ENCODE results near the gene PEA15. TPM values are rescaled to one million over a fixed set of nuclear protein-coding genes. Genes with fewer than 3 reads are reported as not detected.

The PEA15 gene, protein sequence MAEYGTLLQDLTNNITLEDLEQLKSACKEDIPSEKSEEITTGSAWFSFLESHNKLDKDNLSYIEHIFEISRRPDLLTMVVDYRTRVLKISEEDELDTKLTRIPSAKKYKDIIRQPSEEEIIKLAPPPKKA
- total RNA-seq: 133 TPM

DNA sequence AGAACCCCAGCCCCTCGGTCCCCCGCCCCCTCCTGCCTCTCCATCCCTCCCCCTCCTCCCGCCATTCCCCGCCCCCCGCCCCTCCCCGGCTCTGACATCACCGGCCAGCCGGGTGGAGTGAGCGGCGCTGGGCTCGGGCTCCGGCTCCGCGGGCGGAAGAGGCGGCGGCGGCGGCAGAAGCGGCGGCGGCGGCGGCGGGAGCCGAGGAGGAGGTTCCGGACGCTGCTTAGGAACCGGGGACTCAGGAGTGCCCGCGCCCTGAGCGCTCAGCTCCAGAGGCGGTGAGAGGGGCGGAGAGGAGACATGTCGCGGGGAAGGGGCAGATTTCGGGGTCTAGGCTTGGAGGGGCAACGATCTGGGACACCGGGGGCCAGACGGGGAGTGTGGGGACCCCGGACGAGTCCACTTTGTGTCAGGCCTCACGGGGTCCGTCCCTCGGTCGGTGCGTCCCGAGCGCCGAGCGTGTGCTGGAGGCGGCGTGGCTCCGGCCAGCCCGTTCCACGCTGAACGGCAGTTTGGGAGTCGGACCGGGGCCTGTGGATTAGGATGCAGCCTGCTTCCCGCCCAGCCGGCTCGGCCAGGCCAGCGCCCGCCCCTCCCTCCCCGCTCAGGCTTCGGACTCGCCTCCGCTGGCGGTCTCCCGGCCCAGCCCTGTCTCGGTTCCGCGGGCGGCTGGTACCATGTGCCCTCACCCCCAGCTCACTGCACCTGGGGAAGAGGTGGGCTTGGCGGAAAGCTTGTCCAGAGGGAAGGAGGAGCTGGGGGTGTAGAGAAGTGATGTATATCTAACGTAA, at the start of gene PEA15:
Gene PEA15 (plus strand): TSS at position 143 of the 794 bp plus-strand sequence. CDS start 6,161 bp downstream, outside the sequence.
- DNase-seq (ENCODE audit: low spot score): peak; percentile 79

DNA sequence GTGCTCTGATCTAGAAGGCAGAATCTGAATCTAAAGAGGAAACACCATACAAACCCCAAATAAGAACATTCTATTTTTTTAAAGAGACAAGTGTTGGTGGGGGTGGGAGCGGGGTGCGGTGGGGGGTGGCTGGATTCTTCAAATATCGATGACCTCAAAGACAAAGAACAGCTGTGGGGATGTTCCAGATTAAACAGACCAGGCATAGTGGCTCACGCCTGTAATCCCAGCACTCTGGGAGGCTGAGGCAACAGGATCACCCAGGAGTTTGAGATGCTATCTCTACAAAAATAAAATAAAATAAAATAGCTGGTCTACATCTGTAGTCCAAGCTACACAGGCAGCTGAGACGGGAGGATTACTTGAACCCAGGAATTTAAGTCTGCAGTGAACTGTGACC, 48.8 kb upstream of the PEA15 start:
- DNase-seq (ENCODE audit: low spot score): no peak

DNA sequence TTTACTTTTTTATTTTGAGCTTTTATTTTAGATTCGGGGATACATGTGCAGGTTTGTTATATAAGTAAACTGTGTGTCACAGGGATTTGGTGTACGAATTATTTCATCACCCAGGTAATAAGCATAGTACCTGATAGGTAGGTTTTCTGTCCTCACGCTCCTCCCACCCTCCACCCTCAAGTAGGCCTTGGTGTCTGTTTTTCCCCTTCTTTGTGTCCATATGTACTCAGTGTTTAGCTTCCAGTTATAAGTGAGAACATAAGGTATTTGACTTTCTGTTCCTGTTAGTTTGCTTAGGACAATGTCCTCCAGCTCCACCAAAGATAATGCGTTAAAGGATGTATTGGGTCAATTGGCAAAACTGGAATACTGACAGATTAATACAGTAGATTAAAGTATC, 48.0 kb upstream of the PEA15 start:
- DNase-seq (ENCODE audit: low spot score): no peak

DNA sequence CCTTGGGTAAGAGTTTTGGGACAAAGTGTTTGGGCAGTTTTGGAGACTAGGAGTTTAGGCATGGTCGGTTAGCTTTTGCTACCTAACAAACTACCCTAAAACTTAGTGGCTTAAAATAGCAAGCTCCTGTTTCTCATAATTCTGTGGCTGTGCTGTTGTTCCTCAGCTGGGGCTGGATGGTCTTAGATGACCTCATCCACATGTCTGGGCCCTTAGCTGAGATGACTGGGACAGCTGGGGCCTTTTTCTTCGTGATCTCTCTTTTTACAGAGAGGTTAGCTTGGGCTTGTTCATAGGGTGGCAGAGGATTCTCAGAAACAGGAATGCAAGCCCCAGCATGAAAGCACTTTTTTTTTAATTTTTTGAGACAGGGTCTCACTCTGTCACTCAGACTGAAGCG, 47.2 kb upstream of the PEA15 start:
- no peak for DNase-seq (ENCODE audit: low spot score)

DNA sequence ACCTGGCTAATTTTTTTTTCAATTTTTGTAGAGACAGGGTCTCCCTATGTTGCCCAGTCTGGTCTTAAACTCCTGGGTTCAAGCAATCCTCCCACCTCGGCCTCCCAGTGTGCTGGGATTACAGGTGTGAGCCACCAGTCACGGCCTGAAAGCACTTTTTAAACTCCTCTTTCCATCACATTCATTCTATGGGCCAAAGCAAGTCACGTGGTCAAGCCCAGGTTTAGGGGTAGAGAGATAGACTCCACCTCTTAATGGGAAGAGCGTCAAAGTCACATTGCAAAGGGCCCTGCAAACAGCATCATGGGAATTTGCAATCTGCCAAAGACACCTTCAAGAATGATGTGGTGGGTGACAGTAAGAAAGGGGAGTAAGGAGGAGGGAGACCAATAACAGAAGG, 46.6 kb upstream of the PEA15 start:
- no peak for DNase-seq (ENCODE audit: low spot score)

DNA sequence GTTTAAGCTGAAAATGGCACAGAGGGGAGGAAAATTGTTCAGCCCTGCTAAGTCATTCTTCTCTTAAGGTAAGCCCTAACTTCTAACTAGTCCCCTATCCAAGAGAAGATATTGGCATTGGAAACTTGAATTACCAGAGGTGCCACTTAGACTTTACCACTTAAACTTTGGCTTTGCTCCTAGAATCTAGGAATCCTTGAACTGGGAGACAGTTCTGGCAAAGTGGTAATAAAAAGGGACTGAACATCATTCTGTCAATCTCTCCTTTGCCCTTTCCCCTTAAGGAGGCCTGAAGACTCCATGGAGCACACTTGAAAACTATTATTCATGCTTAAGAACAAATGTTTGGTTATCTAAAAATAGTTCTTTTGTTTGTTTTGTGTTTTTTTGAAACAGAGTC, 45.3 kb upstream of the PEA15 start:
- DNase-seq (ENCODE audit: low spot score): no peak

DNA sequence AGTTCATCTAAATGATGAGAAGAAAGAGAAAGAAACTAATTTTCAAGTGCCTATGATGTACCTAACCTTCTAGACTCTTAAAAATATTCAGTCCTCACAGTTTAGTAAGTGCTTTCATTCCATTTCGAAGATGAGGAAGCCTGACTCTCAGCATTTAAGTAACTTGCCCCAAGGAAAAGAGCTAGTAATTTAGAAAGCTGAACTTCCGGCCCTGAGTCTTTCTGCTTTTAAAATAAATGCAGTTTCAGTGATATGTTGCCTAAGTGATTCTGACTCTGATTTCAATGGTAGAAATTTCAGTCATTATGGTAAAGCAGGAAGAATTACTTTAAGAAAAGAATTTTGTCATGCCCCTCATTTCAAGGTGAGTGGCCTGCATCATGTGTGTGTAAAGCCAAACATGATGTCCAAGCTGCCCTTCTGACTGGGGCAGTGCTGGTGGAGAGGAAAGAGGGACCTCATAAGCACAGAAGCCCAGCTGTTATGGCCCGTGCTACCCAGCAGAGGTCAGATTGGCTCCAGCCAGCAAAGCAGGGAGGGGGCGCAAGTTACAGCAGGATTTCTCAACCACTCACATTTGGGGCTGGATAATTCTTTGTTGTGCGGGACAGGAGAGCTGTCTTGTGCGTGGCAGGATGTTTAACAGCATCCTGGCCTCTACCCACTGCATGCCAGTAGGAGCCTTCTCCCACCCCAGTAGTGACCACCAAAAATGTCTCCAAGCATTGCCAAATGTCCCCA, 43.0 kb upstream of the PEA15 start:
- DNase-seq (ENCODE audit: low spot score): no peak

DNA sequence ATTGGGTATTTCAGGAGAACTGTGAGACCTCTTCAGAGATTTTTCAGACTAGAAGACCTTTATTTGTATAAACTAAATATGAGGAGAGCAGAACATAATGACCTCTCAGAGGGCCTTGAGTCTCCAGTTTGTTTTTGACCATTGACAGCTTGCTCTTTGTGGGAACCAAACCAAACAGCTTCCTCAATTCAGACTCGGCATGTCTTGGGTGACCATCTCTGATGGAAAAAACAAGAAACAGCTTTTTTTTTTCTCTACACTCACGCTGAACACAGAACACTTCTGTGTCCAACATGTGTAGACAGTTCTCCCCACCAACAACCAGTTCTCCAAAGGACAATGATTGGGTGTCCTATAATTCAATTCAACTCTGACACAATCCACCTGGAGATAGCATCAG, 42.3 kb upstream of the PEA15 start:
- DNase-seq (ENCODE audit: low spot score): no peak

DNA sequence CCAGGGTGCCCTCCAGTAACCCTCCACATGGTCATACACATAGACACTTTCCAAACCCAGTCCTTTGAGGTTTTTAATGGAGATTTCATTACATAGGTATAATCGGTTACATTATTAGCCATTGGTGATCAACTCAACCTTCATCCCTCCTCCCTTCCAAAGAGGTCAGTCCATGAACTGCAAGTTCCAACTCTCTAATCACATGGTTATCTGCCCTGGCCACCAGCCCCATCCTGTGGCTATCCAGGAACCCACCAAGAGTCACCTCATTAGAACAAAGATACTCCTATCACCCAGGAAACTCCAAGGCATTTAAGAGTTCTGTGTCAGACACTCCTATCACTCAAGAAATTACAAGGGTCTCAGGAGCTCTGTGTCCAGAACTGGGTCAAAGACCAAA, 41.6 kb upstream of the PEA15 start:
- no peak for DNase-seq (ENCODE audit: low spot score)

DNA sequence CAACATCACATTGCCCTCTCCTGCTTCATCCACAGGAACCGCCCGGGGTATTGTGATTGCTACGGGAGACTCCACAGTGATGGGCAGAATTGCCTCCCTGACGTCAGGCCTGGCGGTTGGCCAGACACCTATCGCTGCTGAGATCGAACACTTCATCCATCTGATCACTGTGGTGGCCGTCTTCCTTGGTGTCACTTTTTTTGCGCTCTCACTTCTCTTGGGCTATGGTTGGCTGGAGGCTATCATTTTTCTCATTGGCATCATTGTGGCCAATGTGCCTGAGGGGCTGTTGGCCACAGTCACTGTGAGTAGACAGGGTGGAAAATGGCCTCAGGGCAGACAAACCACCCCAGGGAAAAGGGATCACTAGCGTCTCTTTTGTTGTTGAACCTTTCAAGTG, 41.1 kb upstream of the PEA15 start:
- DNase-seq (ENCODE audit: low spot score): no peak

DNA sequence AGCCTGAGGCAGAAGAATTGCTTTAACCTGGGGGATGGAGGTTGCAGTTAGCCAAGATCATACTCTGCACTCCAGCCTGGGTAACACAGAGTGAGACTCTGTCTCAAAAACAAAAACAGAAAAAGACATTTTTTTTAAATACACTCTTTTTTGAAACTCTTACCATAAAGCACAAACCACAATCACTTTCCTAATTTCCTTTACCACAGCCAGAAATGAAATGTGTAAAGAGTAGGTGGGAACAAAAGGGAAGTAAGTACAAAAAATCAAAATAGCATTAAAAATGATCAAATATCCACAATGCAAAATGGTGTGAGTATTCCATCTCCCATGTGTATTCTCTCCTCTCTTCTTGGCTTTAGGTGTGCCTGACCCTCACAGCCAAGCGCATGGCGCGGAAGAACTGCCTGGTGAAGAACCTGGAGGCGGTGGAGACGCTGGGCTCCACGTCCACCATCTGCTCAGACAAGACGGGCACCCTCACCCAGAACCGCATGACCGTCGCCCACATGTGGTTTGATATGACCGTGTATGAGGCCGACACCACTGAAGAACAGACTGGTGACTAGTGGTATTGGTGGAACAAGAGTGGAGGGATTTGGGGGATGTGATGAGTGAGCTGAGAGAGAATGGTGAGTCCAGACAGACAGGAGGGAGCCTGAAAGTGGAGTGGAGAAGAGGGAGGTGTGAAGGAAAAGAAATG, 38.9 kb upstream of the PEA15 start:
- DNase-seq (ENCODE audit: low spot score): no peak

DNA sequence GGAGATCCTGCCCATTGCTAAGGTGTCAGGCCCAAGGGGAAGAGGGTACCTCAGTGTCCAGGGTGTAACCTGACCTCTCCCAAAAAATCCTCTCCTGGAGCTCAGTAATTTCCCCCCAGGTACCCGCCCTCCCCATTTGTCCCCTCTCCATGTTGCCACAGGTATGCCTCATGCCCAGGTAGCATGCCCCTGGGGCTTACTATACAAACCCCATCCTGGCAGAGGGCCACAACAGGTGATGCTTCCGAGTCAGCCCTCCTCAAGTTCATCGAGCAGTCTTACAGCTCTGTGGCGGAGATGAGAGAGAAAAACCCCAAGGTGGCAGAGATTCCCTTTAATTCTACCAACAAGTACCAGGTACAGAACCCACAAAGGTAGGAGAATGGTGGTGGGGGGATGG, 38.1 kb upstream of the PEA15 start:
- no peak for DNase-seq (ENCODE audit: low spot score)

DNA sequence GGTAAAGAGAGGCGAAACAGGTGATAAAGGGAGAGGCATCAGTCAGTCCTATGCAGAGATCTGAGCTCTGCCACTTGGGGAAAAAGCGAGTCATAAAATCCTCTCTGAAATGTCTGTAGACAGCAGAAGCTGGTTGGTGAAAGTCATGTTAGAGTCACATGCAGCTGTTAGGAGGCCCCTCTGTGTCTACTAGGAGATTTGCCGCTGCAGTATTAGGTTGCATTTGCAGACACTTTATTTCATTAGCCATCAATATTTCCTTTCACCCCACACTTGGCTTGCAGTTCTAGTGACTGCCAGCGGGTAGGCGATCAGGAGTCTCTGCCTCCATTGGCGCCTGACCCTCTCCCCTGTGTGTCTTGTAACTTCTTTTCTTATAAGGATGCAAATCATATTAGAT, 37.6 kb upstream of the PEA15 start:
- DNase-seq (ENCODE audit: low spot score): no peak

DNA sequence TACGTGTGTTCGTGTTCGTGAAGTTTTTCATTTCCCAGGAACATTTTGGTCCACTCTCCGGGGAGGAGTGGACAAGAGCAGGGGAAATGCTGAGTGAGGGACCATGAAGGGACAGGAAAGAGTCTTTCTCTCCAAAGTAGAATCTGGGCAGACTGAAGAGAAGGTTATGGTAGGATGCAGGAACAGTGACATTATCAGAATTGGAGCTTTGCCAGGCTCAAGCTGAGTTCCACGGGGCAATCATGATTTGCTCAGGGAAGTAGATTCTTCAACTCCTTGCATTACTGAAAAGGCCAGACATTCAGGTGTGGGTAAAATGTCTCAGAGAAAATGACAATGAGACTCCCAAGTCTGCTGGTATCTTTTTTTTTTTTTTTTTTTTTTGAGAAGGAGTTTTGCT, 37.2 kb upstream of the PEA15 start:
- no peak for DNase-seq (ENCODE audit: low spot score)

DNA sequence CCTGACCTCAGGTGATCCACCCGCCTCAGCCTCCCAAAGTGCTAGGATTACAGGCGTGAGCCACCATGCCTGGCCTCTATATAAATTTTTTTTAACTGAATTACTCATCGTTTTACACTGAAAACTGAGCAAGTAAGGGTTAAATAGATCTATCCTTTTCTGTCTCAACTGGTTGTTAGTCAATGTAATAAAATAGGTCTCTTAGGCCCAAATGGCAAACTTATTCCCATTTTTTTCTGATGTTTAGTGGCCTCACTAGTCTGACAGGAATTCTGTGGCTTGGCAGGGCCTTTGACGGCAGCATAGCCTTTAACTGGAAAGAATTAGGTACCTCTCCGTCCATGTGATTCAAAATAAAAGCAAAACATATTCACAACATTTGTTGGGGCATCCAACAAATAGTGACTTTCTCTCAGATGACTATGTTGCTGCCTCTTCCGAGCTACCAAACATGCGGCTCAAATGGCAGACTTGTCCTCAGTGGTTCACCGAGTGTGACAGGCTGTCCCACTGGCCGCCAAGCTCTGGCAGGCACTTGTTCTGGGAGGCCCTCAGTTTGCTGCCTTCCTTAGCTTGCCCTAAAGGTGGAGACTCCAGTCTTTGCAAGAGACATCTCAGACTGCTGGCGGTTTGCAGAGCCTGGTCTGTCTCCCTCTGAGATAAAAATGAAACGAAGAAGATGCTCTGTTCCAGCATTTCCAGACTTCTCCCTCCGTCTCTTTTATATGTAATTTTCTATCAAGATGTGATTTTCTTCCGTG, 36.4 kb upstream of the PEA15 start:
- DNase-seq (ENCODE audit: low spot score): no peak

DNA sequence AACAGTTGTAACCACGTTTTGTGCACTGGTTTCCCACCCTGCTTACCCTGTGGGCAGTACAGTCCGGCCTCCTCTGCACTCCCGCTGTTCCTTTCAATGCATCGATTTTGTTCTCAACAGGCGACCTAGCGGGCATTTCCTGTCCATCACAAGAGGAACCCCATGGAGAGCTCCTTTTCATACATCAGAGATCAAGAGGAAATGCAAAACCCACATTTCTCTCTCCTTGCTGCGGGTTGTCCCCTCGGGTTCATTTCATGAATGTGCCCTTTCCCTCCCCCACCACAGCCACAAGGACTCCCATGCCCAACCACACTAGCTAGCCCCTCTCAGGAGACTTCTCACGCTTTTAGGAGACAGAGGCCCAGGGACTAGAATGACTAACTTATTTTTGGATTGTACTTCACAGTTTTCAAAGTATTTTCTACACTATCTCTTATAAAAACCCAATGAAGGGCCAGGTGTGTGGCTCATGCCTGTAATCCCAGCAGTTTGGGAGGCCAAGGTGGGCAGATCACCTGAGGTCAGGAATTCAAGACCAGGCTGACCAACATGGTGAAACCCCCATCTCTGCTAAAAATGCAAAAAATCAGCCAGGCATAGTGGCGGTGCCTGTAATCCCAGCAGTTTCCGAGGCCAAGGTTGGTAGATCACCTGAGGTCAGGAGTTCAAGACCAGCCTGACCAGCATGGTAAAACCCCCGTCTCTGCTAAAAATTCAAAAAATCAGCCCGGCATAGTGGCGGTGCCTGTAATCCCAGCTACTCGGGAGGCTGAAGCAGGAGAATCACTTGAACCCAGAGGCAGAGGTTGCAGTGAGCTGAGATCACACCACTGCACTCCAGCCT, 35.4 kb upstream of the PEA15 start:
- DNase-seq (ENCODE audit: low spot score): no peak

DNA sequence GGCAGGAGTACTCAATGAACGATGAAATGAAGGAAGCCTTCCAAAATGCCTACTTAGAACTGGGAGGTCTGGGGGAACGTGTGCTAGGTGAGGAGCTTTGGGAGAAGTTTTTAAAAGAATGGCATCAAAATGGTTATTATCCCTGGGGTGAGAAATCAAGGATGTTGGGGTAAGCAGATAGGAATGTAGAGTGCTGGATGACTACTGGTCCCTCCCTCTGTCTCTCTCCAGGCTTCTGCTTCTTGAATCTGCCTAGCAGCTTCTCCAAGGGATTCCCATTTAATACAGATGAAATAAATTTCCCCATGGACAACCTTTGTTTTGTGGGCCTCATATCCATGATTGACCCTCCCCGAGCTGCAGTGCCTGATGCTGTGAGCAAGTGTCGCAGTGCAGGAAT, 33.8 kb upstream of the PEA15 start:
- no peak for DNase-seq (ENCODE audit: low spot score)

DNA sequence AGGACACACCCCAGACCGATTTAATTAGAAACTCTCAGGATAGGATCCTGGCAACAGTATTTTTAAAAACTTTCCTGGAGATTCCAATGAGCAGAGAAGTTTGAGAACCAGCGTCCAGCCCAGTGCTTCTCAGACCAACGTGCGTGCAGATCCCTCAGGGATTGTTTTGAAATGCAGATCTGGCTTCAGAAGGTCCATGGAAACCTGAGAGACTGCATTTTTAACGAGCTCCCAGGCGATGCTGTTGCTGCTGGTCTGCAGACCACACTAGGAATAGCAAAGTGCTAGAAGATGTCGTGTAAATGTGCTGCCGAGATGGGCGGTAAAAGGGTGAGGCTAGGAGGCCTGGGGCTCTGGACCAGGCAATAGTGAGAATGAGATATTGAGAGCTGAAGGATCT, 33.2 kb upstream of the PEA15 start:
- no peak for DNase-seq (ENCODE audit: low spot score)

DNA sequence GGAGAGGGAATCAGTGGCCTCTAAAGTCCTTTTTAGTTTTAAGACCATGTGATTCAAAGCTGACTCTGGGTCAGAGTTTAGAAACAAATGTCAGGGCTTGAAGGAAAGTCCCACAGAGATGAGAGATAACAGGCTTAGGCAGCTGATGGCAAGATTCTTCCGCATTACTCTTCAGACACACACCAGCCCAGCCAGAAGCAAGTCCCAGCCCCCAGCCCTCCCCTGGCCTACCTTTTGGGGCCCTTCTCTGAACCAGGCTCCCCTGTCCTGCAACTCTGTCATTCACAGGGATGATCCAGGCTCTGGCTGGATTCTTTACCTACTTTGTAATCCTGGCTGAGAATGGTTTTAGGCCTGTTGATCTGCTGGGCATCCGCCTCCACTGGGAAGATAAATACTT, 28.0 kb upstream of the PEA15 start:
- DNase-seq (ENCODE audit: low spot score): peak; percentile 52

DNA sequence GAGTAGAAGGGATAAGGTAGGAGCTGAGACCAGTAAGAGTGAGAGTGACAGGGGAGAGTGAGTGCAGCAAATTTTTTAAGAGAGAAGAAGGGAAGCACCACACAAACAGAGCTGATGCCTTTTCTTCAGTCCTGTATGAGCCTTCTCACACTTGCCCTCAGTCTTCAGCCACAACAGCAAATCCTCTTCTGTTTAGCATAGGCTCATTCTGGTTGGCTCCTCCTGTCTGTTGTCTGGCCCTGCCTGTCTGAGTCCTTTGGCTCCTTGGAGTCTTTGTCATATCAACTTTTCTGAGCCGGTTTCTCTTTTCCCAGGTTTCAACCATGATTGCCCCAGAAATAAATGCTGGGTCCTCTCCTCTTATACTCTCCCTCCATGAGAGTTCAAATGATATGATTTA, 27.5 kb upstream of the PEA15 start:
- no peak for DNase-seq (ENCODE audit: low spot score)

DNA sequence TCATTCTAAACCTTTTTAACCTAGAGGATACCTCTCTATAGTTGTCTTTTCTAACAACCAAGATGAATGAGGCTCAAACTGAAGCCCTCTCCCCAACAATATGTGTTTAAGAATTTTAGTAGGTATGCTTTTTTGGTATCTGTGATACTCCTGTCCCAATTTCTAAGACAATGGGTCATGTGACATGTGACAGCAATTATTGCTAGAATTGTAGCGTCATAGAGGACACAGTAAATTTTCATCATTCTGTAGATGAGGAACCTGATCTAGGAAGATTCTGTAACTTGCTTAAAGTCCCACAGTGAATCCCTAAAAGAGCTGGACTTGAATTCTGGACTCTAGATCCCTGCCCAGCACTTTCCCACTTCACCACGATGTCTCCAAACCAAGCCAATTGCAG, 26.5 kb upstream of the PEA15 start:
- DNase-seq (ENCODE audit: low spot score): no peak
